ENCODE measurements around the gene XG. TPM values are rescaled to one million over a fixed set of nuclear protein-coding genes. Genes with fewer than 3 reads are reported as not detected.

Gene XG
- total and polyA plus RNA-seq, 2 of the 4 experiments (the other 2 are of a cell fraction): under 0.01 TPM; not detected in 1

GRCh38 chrX:2732649-2733048, 19.2 kb upstream of the XG start:
- Histone ChIP-seq H3K79me1 (ENCODE audit: low read depth in 1 of 2, low read length in 2 of 2) (peaks cover 3 to 6% of the 10 kb centered on the region in 2 experiments; a peak in 2 of 4 replicates), H3K23ac (ENCODE audit: low read depth, low read length) (no peak overlapping the region), H3K9me3 (ENCODE audit: control insufficient read depth, insufficient read depth, low read length) (no peaks in the 10 kb centered on the region), H3K14ac (replicated peaks; ENCODE audit: low read depth, low read length) (no peak overlapping the region), H4K91ac (ENCODE audit: insufficient read depth, low read depth, low read length) (no peak overlapping the region), H3K27ac (ENCODE audit: insufficient read depth, low read length) (no peak overlapping the region), H3K9ac (ENCODE audit: low read depth, low read length) (no peak overlapping the region), H4K8ac (ENCODE audit: low read depth in 2 of 2, low read length in 2 of 2) (no peak overlapping the region), H2BK15ac (ENCODE audit: low read depth, low read length) (no peak overlapping the region), H2BK5ac (ENCODE audit: low read depth, low read length, poor library complexity, severe bottlenecking) (no peak overlapping the region), H3K4me1 (ENCODE audit: control insufficient read depth, insufficient read depth, low read length) (no peaks in the 10 kb centered on the region), H2BK120ac (ENCODE audit: low read depth, low read length) (no peak overlapping the region), H2AK9ac (replicated peaks; ENCODE audit: low read depth, low read length, poor library complexity) (no peak overlapping the region), H2BK20ac (ENCODE audit: low read depth, low read length) (no peak overlapping the region), H2AFZ (replicated peaks; ENCODE audit: low read length, poor library complexity) (no peak overlapping the region), H3K9me1 (ENCODE audit: insufficient read depth, low read length) (peaks cover 3% of the 10 kb centered on the region; the same call in 1 of the 2 replicates), H3K4me3 (ENCODE audit: insufficient read depth, low read depth, low read length) (no peak overlapping the region), H4K5ac (ENCODE audit: low read depth, low read length) (no peak overlapping the region), H3K36me3 (ENCODE audit: control insufficient read depth, insufficient read depth, low read length) (peaks cover 36% of the 10 kb centered on the region), H3K4ac (ENCODE audit: low read depth, low read length) (no peak overlapping the region), H3K27me3 (ENCODE audit: control insufficient read depth, insufficient read depth, low read length) (no peaks in the 10 kb centered on the region), H3K4me2 (ENCODE audit: low read depth, low read length) (no peak overlapping the region), H3K18ac (ENCODE audit: low read depth, low read length) (no peak overlapping the region), H4K20me1 (ENCODE audit: insufficient read depth, low read length) (no peaks in the 10 kb centered on the region), H2AK5ac (ENCODE audit: low read depth, low read length) (no peak overlapping the region), H3K56ac (ENCODE audit: extremely low read depth, insufficient read depth, low read length) (no peak overlapping the region)
- dilution Hi-C loops (cut with HindIII; ENCODE audit: low sequenced_read_pairs, unreplicated experiment) (no loop called here), intact Hi-C loops (cut with micrococcal nuclease) (no loop called here), in situ Hi-C loops (cut with MboI; ENCODE audit: low sequenced_read_pairs) (no loop called here)
- ATAC-seq (ENCODE audit: low read depth): no peak
- TF ChIP-seq, protein P1, sequence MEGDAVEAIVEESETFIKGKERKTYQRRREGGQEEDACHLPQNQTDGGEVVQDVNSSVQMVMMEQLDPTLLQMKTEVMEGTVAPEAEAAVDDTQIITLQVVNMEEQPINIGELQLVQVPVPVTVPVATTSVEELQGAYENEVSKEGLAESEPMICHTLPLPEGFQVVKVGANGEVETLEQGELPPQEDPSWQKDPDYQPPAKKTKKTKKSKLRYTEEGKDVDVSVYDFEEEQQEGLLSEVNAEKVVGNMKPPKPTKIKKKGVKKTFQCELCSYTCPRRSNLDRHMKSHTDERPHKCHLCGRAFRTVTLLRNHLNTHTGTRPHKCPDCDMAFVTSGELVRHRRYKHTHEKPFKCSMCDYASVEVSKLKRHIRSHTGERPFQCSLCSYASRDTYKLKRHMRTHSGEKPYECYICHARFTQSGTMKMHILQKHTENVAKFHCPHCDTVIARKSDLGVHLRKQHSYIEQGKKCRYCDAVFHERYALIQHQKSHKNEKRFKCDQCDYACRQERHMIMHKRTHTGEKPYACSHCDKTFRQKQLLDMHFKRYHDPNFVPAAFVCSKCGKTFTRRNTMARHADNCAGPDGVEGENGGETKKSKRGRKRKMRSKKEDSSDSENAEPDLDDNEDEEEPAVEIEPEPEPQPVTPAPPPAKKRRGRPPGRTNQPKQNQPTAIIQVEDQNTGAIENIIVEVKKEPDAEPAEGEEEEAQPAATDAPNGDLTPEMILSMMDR (conservative IDR thresholded peaks at IDR 0.05; ENCODE audit: low read depth, low read length): no peak
- TF ChIP-seq SMC3 (IDR thresholded peaks at IDR 0.05; ENCODE audit: low read depth, low read length): no peak
- no TSS peak for BruUV-seq (replicated peaks)
- CTCF ChIA-PET: no interaction called here
- POLR2A ChIA-PET (ENCODE audit: unreplicated experiment): no interaction called here
- no peak for DNase-seq

Measured in IMR-90 (cell line).